KBM-7 (cell line): ENCODE measurements around the gene C3orf70.
A peak's percentile ranks its signal among the peaks of the same experiment; 100 is the strongest.

Experiments used
- DNase-seq: peaks from one replicate; pipeline ENCODE4 v3.0.0-alpha.2; 2015
- in situ Hi-C: fragments of 300-500 bp; cut with MboI; formaldehyde crosslinking; loops from 2 replicates; pipeline ENCODE4 v1.14.3; 2020; ENCODE audit warnings: low sequenced_read_pairs, low pct_unique_long_range_greater_than_20kb, mixed read lengths

Gene C3orf70, protein sequence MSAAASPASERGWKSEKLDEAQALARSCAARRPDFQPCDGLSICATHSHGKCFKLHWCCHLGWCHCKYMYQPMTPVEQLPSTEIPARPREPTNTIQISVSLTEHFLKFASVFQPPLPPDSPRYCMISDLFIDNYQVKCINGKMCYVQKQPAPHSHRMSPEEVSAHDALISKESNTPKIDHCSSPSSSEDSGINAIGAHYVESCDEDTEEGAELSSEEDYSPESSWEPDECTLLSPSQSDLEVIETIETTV

DNA sequence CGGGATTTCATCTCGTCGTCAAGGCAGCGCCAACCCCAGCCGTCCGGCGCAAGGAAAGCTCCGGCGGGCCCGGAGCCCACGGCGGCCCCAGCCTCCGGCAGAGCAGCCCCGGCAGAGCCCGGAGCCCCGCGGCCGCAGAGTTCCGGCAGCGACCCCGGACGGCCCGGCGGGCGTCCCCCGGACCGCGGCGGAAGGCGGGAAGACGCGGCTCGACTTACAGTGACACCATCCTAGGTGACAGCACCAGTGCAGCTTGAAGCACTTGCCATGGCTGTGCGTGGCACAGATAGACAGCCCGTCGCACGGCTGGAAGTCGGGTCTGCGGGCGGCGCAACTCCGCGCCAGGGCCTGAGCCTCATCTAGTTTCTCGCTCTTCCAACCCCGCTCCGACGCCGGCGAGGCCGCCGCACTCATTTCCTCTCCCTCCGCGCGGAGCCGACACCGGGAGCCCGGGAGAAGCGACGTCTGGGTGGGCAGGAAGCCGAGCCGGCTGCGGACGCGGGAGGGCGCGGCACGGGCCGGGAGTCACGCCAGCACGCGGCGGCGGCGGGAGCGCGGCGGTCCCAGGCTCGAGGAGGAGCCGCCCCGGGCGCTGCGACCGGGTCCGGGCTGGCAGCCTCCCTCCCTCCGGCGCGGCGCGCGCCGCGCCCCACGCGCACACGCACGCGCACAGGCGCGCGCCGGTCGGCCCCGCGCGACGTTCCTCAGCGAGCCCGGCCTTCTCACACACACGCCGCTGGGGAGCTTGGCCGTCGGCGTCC, at the start of gene C3orf70:
Gene C3orf70, minus strand, starts transcription at position 651 of the 761 bp plus-strand sequence. Its CDS starts 237 bp downstream, at position 414.
- in situ Hi-C loops = no loop called here
- peak; percentile 54 for DNase-seq

DNA sequence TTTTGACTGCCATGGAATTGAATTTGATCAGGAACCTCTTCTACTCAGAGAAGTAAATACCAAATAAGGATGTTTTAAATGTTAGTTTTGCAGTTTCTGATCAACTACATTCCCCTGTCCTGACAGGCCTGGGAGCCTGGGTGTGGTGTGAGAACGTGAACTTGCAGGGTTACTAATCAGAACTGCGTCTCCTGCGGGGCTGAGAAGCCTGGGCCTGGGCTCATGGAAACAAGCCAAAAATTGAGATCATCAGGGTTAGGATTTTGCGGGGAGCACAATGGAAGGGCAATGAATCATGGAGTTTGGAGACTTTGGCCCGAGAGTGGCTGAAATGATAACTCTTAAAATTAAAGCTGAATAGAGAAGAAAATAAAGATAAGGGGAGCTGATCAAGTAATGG, 47.8 kb upstream of the C3orf70 start:
- no peak for DNase-seq
- in situ Hi-C loops = no loop called here

DNA sequence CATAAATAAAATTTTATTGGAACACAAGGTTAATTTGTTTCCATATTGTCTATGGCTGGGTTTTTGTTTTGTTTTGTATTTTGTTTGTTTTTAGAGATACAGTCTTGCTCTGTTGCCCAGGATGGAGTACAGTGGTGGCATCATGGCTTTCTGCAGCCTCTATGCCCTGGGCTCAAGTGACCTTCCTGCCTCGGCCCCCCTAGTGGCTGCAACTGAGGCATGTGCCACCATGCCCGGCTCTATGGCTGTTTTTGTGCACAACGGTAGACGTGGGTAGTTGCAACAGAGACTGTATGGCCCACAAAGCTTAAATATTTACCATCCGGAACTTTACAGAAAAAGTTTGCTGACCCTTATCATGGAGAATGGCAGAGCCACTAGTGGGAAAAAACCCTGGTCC, 46.8 kb upstream of the C3orf70 start:
- in situ Hi-C loops = loop anchor here (25.0 kb wide), 1 partner anchor 312 kb away; no protein-coding TSS in a partner anchor

DNA sequence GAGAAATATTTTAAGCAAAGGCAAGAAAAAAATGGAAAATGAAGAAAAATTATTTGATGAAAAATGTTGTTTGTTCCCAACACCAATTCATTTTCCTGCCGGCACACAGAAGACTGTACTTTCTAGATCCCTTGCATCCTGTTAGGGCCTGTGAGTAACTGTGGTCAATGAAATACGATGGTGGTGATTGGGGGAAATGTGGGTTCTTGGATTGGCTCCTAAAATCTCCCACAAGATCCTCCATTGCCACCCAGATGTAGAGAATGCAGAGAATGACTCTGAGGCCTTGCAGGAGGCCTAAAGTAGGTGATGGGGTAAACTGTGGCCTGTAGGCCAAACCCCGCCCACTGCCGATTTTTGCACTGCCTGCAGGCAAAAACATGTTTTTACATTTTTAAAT, 46.3 kb upstream of the C3orf70 start:
- no peak for DNase-seq

More for the DNA sequence above, 46.8 kb upstream of the C3orf70 start:
- no peak for DNase-seq

DNA sequence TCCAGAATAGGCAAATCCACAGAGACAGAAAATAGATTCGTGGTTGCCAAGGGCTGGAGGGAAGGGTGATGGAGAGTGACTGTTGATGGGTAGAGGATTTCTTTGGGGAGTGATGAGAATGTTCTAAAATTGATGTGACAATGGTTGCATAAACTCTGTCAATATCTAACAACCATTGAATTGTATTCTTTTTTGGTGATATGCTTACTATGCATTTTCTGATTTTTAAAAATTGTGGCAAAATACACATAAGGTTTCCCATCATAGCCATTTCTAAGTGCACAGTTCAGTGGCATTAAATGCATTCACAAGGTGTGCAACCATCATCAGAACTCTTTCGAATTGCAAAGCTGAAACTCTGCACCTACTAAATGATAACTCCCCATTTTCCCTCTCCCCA, 44.2 kb upstream of the C3orf70 start:
- in situ Hi-C loops = loop anchor here (25.0 kb wide), 1 partner anchor 310 kb away; no protein-coding TSS in a partner anchor
- no peak for DNase-seq

More for the DNA sequence above, 46.3 kb upstream of the C3orf70 start:
- in situ Hi-C loops = loop anchor here (25.0 kb wide), 1 partner anchor 312 kb away; no protein-coding TSS in a partner anchor

DNA sequence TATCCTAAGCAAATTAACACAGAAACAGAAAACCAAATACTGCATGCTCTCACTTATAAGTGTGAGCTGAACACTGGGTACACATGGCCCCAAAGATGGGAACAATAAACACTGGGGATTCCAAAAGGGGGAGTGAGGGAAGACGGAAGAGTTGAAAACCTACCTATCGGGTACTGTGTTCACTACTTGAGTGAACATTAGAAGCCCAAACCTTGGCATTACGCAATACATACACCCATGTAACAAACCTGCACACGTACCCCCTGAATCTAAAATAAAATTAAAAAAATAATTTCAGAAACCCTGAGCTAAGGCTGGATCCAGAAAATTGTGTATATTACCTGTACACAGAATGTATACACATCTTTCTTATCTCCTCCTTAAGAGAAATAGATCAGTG, 42.8 kb upstream of the C3orf70 start:
- in situ Hi-C loops = loop anchor here (25.0 kb wide), 1 partner anchor 308 kb away; no protein-coding TSS in a partner anchor
- no peak for DNase-seq

DNA sequence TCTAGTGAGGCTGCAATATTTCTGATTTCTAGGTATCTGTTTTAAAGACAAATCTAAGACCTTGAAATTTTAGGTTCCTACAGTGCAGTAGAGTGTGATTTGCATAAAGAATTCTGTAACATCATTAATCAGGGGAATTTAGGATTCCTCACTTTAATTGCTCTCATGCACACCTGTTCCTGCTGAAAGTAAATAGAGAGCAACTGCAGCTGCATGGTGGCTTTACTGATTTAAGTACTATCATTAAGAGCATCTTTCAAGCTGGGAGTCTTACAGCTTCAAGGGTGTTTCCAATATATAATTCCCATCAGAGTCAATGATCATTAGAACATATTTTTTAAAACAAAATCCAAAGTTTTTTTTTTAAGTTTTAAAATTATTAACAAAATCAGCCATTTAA, 36.0 kb upstream of the C3orf70 start:
- in situ Hi-C loops = loop anchor here (25.0 kb wide), 1 partner anchor 302 kb away; no protein-coding TSS in a partner anchor
- DNase-seq = no peak

DNA sequence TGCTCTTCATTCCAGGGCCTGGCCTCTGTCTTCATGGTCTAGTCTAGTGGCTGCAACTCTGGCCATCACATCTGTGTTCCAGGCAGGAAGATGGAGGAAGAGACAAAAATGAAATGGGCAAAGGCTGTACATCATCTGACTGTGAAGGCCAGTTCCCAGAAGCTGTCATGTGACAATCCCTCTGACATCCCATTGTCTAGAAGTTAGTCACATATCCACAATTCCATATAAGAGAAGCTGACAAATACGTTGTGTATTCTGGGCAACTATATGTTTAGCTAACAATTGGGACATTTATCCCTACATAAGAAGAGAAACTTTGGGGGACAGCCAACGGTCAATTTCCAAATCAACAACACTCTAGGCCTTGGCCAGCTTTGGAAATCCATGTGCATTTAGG, 34.5 kb upstream of the C3orf70 start:
- in situ Hi-C loops = loop anchor here (25.0 kb wide), 1 partner anchor 300 kb away; no protein-coding TSS in a partner anchor
- DNase-seq = no peak

DNA sequence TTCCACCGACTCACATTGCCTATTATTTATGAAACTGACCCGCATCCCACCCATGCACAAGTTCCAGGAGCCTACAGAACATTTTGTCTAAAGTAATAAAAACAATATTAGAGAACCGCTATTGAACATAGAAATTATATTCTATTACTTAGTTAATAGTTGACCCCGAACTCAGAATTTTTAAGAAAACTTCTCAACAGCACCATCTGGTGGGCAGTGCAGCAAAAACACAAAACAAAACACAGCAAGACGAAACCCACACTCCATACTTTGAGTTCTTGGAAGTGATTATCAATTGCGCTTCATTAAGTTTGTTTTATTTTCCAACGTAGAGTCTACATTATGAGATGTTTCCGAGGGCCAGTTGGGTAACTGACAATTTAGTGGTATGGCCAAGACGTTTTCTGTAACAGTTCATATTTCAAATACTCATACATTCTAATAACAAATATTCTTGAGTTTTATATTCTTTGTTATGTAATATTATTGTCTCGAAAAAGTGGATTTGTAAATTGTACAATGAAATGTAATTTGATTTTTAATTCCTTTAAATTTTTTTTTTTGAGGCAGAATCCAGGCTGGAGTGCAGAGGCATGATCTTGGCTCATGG, 24.0 kb upstream of the C3orf70 start:
- in situ Hi-C loops = loop anchor here (25.0 kb wide), 1 partner anchor 290 kb away; no protein-coding TSS in a partner anchor
- DNase-seq = peak; percentile 61

DNA sequence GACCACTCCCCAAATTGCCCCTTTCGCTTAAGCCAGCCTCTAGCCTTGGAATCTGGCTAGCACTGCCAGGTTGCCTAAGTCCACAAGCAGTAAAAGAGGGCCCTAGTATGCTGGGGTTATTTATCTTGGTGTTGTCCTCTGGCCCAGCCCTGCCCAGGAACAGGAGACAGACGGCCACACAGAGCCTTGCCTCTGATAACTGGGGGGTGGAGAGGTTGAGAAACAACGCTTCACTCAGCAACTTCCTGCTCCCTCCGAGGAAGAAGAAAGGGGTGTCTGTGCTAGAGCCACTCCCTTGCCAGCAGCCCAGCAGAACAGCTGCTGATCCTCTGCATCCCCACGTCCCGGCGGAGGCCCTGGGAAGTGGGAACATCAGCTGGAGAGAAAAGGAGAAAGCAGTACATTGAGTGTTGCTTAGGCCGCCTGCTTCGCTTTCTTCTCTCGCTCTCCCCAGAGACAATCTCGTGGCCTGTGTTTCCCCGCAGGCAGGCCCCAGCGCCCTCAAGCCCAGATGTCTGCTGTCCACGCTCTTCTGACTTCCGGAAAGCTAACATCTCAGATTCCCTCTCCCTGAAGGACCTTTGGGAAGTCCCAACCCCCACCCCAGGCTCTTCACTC, 22.6 kb upstream of the C3orf70 start:
- peak; percentile 51 for DNase-seq
- in situ Hi-C loops = loop anchor here (25.0 kb wide), 1 partner anchor 288 kb away; no protein-coding TSS in a partner anchor

DNA sequence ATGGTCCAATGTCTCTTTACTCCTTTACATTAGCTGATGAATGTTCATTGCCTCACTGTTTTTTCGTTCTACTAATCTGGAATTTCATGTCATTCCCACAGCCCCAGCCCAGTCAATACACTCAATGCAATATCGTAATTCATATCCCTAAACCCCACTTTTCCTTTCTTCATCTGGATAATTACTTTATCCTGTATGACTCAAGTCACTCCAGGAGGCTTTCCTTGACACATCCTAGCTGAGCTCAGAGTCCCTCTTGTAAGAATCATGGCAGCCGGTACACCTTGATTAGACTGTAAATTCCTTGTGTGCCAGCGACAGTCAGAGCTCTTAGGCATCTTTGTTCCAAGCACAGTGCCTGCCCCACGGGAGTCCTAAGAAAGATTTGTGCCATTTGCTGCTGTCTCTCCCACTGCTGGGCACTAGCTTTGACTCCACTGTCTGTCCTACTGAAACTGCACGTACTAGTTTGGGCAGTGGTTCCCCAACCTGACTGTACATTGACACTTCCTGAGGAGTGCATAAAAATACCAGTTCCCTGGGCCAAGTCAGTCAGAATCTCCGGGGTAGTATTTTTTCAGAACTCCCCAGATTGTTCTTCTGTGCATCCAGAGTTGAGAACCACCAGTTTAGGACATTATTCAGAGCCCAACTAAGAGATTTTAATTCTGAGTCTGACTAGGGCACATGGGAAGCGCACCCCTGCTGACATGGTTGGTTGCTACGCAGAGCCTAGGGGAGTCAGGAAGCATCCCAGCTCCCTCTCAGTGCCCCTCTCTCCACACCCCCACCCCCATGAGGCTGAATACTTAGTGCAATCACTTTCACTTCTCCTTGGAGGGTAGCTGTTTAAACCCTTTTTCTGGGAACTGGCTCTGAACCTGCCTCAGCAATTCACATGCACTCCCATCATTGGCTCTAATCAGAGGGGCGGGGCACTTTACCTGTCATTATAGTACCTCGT, 19.5 kb upstream of the C3orf70 start:
- in situ Hi-C loops = no loop called here
- no peak for DNase-seq

DNA sequence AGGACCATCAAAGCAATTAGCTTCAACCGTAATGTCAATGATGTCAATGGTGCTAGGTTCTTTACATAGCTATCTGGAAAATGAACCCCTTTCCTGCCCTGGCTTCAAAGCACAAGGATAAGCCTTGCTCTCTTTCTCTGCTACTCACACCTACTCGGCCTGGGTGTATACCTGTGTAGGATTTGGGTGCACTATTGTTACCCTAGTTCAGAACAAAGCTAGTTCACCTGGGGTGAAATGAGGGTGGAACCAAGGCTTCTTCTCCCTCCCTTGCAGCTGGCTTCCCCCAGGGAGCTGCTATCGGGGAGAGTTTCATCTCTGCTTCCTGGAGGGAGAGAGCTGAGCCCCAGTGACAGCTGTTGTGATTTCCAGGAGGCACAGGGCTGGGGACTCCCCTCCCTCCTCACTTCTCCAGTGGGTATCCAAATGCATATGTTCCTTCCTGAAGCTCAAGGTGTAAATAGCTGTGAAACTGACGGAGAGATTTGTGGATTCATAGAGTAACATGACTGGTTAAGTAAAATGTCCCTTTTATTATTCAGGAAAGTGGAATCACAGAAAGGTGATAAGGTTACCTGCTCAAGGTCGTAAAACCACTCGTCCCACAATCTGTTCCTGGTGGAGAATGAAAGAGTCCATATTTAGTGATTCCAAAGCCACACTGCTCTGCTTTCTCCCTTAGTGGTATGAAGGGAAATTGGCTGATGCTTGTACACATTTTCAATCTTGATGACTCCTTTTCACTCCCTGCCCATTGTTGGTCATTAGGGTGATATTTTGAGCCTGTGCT, 11.8 kb upstream of the C3orf70 start:
- no peak for DNase-seq
- in situ Hi-C loops = no loop called here

DNA sequence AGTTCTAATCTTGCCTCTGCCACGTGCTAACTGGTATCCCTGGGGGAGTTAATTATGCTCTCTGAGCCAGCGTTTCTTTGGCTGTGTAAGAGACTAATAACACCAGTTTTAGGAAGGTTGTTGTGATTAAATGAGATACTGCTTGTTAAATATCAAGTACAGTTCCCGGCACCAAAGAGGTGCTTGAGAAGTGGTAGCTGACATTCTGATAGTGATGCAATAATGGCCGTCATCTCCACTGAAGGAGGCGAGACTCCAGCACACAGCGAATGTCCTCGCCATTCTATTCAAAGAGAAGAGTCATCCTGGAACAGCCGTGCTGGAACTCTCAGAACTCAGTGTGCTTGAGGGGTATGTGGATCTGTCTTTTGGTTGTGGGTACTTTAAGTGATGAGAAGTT, 9.8 kb upstream of the C3orf70 start:
- no peak for DNase-seq
- in situ Hi-C loops = no loop called here

DNA sequence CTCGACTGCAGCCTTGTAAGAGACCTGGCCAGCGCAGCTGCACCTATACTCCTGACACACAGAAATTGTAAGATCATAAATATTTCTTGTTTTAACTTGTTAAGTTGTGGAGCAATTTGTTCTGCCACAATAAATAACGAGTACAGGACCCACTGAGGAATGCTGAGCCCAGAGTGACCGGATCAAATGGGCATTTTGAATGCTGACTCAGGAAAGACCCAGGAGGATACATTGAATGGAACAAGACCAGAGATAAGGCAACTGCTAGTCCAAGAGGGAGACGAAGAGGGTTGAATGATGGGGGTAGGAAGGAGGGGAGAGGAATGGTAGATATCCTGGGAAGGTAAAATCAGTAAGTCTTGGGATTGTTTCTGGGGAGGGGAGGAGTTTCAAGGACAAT, 8.9 kb upstream of the C3orf70 start:
- in situ Hi-C loops = no loop called here
- no peak for DNase-seq

DNA sequence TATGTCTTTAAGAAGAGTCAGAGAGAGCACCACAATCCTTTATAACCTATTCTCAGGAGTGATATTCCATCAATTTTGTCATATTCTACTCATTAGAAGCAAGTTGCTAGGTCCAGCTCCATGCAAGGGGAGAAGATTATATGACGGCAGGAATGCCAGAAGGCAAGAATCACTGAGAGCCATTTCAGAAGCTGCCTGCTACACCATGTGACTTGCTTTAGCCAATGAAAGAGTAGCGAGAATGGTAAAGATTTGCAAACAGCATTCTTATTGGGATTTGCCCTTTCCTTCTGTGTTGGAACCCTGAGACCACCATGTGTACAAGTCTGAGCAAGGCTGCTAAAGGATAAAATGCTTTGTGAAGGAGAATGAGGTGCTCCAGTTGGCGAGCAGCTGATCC, 4.5 kb upstream of the C3orf70 start:
- in situ Hi-C loops = no loop called here
- no peak for DNase-seq

DNA sequence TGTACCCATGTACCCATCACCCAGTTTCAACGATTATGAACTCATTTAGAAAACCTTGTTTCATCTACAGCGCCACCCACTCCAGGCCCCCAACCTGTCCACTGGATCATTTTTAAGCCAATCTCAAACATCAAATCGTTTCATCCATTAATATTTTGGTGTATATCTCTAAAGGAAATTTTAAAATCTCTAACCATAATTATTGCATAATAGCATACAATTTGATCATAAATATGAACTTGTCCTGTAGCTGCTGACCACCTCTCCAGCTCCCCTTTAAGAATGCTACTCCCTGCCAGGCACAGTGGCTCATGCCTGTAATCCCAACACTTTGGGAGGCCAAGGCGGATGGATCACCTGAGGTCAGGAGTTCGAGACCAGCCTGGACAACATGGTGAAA, 2.8 kb upstream of the C3orf70 start:
- in situ Hi-C loops = no loop called here
- DNase-seq = no peak

DNA sequence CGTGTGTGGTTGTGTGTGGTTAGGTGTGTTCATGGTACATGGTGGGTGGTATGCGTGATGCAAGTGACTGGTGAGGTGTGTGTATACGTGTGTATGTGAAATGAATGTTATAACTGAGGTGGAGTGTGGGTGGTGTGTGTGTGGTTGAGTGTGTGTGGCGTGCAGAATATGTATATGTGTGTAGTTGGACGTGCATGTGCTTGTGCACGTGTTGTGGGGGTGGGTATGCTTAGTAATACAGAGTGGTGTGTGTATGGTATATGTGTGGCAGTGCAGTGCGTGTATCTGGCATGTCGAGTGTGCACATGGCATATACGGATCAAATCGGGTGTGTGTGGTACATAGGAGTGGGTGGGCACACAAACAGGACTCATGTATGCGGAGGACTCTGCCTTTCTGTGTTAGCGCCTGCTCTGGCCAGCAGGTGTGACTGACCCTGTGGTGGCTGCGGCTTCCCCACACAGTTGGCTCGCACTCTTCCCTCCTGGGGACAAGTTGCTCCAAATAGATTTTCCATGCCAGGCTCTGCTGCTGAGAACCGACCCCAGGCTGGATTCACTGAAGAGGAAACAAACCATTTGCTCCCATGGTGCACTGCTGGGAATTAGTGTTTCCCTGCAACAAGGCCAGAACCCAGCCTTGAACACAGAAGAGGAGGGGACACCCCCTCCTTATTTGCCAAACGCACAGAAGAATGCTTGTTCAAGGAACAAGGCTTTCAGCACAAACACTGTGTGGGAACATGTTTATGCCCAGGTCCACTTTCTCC, 1.2 kb upstream of the C3orf70 start:
- in situ Hi-C loops = no loop called here
- DNase-seq = no peak
